ENCODE measurements around the gene FNBP1L. TPM values are rescaled to one million over a fixed set of nuclear protein-coding genes. Genes with fewer than 3 reads are reported as not detected.

FNBP1L gene
- total and polyA plus RNA-seq, 9 of the 15 experiments (the other 6 are each of a cell fraction or from before 2014, with no cell fraction given): 1.4 to 6.9 (median 5.9) TPM

DNA sequence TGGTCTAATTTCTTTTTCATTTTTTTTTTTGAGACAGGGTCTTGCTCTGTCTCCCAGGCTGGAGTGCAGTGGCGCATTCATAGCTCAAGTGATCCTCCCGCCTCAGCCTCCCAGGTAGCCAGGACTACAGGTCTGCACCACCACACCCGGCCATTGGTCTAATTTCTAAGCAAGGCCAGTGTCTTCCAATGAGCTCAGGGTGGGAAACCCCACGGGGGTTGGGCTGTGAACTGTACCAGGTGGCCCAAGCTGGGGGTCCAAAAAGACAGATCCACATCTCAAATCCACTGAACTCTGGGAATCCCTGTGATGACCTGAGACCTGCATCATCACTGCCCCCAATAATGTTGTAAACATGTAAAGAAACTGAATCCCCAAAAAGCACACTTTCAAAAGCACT is 154.2 kb downstream of the FNBP1L start:
- in situ Hi-C loops (cut with MboI) (no loop called here), intact Hi-C loops (cut with micrococcal nuclease) (no loop called here)
- H4K20me1 ChIP-seq (replicated peaks; ENCODE audit: control insufficient read depth, insufficient read depth, low read length): no peaks in the 10 kb centered on the region; the same call in 1 of the 2 replicates
- FAIRE-seq (no peak), DNase-seq (ENCODE audit: extremely low read depth in 1 of 4, low spot score in 3 of 4) (no peak), ATAC-seq (no peak)
- no peak overlapping the region for H3K4me3 ChIP-seq
- H2AFZ ChIP-seq (ENCODE audit: low read depth, low read length): no peak overlapping the region
- ChIA-PET POLR2A (interaction anchor here (0.9 kb wide), 1 partner anchor 11 kb away, joined by 4 read pairs; no protein-coding TSS in a partner anchor), CTCF (ENCODE audit: low intra/inter-chr PET ratio) (no interaction called here)
- no peak overlapping the region for H3K27ac ChIP-seq (ENCODE audit: extremely low read depth, low read depth, low read length)
- H3K27me3 ChIP-seq (ENCODE audit: control insufficient read depth in 2 of 2, insufficient read depth in 2 of 2, low read length in 2 of 2): peaks cover 58% of the 10 kb centered on the region in 2 experiments
- WGBS (ENCODE audit: insufficient coverage, low coverage, missing lambda C conversion rate): 2% methylated on average over 4 of the region's 4 CpGs
- no peaks in the 10 kb centered on the region for H3K9me1 ChIP-seq (ENCODE audit: control insufficient read depth, insufficient read depth, low read length)
- no peak overlapping the region for H3K9ac ChIP-seq (ENCODE audit: insufficient read depth in 1 of 2, low read depth in 2 of 2, low read length in 2 of 2)
- H3K36me3 ChIP-seq (ENCODE audit: control insufficient read depth, insufficient read depth, low read length): no peaks in the 10 kb centered on the region
- no peaks in the 10 kb centered on the region for H3K79me2 ChIP-seq (ENCODE audit: control insufficient read depth, insufficient read depth, low read length)
- H3K9me3 ChIP-seq (replicated peaks; ENCODE audit: control insufficient read depth, insufficient read depth, low read depth, low read length): no peaks in the 10 kb centered on the region
- no peak overlapping the region for H3K4me2 ChIP-seq (ENCODE audit: insufficient read depth, low read length)
- no peaks in the 10 kb centered on the region for H3K4me1 ChIP-seq (replicated peaks in 1 of 2; ENCODE audit: control insufficient read depth in 2 of 2, insufficient read depth in 2 of 2, low read length in 2 of 2)
- BruUV-seq (replicated peaks): no TSS peak
- TF ChIP-seq, protein P1, sequence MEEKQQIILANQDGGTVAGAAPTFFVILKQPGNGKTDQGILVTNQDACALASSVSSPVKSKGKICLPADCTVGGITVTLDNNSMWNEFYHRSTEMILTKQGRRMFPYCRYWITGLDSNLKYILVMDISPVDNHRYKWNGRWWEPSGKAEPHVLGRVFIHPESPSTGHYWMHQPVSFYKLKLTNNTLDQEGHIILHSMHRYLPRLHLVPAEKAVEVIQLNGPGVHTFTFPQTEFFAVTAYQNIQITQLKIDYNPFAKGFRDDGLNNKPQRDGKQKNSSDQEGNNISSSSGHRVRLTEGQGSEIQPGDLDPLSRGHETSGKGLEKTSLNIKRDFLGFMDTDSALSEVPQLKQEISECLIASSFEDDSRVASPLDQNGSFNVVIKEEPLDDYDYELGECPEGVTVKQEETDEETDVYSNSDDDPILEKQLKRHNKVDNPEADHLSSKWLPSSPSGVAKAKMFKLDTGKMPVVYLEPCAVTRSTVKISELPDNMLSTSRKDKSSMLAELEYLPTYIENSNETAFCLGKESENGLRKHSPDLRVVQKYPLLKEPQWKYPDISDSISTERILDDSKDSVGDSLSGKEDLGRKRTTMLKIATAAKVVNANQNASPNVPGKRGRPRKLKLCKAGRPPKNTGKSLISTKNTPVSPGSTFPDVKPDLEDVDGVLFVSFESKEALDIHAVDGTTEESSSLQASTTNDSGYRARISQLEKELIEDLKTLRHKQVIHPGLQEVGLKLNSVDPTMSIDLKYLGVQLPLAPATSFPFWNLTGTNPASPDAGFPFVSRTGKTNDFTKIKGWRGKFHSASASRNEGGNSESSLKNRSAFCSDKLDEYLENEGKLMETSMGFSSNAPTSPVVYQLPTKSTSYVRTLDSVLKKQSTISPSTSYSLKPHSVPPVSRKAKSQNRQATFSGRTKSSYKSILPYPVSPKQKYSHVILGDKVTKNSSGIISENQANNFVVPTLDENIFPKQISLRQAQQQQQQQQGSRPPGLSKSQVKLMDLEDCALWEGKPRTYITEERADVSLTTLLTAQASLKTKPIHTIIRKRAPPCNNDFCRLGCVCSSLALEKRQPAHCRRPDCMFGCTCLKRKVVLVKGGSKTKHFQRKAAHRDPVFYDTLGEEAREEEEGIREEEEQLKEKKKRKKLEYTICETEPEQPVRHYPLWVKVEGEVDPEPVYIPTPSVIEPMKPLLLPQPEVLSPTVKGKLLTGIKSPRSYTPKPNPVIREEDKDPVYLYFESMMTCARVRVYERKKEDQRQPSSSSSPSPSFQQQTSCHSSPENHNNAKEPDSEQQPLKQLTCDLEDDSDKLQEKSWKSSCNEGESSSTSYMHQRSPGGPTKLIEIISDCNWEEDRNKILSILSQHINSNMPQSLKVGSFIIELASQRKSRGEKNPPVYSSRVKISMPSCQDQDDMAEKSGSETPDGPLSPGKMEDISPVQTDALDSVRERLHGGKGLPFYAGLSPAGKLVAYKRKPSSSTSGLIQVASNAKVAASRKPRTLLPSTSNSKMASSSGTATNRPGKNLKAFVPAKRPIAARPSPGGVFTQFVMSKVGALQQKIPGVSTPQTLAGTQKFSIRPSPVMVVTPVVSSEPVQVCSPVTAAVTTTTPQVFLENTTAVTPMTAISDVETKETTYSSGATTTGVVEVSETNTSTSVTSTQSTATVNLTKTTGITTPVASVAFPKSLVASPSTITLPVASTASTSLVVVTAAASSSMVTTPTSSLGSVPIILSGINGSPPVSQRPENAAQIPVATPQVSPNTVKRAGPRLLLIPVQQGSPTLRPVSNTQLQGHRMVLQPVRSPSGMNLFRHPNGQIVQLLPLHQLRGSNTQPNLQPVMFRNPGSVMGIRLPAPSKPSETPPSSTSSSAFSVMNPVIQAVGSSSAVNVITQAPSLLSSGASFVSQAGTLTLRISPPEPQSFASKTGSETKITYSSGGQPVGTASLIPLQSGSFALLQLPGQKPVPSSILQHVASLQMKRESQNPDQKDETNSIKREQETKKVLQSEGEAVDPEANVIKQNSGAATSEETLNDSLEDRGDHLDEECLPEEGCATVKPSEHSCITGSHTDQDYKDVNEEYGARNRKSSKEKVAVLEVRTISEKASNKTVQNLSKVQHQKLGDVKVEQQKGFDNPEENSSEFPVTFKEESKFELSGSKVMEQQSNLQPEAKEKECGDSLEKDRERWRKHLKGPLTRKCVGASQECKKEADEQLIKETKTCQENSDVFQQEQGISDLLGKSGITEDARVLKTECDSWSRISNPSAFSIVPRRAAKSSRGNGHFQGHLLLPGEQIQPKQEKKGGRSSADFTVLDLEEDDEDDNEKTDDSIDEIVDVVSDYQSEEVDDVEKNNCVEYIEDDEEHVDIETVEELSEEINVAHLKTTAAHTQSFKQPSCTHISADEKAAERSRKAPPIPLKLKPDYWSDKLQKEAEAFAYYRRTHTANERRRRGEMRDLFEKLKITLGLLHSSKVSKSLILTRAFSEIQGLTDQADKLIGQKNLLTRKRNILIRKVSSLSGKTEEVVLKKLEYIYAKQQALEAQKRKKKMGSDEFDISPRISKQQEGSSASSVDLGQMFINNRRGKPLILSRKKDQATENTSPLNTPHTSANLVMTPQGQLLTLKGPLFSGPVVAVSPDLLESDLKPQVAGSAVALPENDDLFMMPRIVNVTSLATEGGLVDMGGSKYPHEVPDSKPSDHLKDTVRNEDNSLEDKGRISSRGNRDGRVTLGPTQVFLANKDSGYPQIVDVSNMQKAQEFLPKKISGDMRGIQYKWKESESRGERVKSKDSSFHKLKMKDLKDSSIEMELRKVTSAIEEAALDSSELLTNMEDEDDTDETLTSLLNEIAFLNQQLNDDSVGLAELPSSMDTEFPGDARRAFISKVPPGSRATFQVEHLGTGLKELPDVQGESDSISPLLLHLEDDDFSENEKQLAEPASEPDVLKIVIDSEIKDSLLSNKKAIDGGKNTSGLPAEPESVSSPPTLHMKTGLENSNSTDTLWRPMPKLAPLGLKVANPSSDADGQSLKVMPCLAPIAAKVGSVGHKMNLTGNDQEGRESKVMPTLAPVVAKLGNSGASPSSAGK (IDR thresholded peaks at IDR 0.05): no peak
- TF ChIP-seq TBP (optimal IDR thresholded peaks at IDR 0.05; ENCODE audit: low read depth, low read length) (no peak), BACH1 (tag; IDR thresholded peaks at IDR 0.05) (no peak), BRCA1 (IDR thresholded peaks at IDR 0.05) (no peak), BRCA1 (CRISPR knock-in tag; IDR thresholded peaks at IDR 0.05) (no peak), CBX8 (IDR thresholded peaks at IDR 0.05; ENCODE audit: borderline replicate concordance, extremely low read depth, low read depth, low read length, poor library complexity, severe bottlenecking) (no peak)
- TF ChIP-seq, protein P2, sequence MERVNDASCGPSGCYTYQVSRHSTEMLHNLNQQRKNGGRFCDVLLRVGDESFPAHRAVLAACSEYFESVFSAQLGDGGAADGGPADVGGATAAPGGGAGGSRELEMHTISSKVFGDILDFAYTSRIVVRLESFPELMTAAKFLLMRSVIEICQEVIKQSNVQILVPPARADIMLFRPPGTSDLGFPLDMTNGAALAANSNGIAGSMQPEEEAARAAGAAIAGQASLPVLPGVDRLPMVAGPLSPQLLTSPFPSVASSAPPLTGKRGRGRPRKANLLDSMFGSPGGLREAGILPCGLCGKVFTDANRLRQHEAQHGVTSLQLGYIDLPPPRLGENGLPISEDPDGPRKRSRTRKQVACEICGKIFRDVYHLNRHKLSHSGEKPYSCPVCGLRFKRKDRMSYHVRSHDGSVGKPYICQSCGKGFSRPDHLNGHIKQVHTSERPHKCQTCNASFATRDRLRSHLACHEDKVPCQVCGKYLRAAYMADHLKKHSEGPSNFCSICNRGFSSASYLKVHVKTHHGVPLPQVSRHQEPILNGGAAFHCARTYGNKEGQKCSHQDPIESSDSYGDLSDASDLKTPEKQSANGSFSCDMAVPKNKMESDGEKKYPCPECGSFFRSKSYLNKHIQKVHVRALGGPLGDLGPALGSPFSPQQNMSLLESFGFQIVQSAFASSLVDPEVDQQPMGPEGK (CRISPR knock-in tag; IDR thresholded peaks at IDR 0.05; ENCODE audit: borderline replicate concordance): no peak
